ENCODE measurements around the gene FOXN1. TPM values are rescaled to one million over a fixed set of nuclear protein-coding genes. Genes with fewer than 3 reads are reported as not detected.

The FOXN1 gene
- total RNA-seq, 4 donors from 2014 or later, result 0.14 to 0.32 TPM; not detected in 2

DNA sequence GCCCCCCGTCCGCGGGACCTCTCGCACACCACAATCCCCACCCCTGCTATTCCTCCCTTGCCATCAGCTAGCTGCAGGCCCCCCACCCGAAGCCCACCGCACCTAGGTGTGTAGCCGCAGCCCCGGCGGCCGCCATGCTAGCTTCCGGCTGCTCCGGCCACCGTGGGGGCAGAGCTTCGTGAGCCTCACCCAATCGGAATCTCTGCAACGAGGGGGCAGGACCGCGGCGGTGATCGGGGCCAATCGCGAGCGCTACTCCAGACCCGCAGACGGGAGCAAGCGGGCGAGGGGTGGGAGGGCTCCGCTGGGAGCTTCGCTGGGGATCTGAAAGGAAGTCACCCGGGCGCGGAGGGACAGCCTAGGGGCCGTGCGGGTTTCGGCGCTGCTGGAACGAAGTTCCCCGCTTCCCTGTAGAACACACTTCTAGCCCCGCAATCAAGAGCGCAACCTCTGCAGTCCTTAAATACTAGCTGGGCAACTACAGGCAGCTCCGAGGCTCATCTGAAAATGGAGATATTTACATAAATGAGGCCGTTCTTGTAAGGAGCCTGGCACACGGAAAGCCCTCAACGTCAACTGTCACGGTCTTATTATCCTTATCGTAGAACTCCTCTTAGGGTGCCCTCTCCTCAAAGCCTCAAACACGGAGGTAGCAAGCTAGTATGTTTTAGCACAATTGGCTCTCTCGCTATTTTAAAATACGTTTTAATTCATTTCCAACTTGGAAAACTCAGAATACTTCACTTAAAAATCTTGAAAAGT, 65.4 kb downstream of the FOXN1 start, which contains the start of gene PIGS:
Gene PIGS (minus strand): TSS at position 164 of the 762 bp plus-strand sequence. CDS start 28 bp downstream, at position 136.
- Histone ChIP-seq H3K36me3 (no peaks in the 10 kb centered on the region), H3K27ac (peak within 1 kb of the TSS; percentile 78 to 87 (median 82)), H3K4me3 (peak within 1 kb of the TSS; percentile 47 to 83 (median 71)), H3K4me1 (peaks cover 12 to 38% (median 21%) of the 10 kb centered on the region in 4 donors), H3K9me3 (no peaks in the 10 kb centered on the region), H3K27me3 (no peaks in the 10 kb centered on the region)
- TF ChIP-seq EP300 (IDR thresholded peaks at IDR 0.05; ENCODE audit: low read depth), result no peak
- TF ChIP-seq, protein P1, sequence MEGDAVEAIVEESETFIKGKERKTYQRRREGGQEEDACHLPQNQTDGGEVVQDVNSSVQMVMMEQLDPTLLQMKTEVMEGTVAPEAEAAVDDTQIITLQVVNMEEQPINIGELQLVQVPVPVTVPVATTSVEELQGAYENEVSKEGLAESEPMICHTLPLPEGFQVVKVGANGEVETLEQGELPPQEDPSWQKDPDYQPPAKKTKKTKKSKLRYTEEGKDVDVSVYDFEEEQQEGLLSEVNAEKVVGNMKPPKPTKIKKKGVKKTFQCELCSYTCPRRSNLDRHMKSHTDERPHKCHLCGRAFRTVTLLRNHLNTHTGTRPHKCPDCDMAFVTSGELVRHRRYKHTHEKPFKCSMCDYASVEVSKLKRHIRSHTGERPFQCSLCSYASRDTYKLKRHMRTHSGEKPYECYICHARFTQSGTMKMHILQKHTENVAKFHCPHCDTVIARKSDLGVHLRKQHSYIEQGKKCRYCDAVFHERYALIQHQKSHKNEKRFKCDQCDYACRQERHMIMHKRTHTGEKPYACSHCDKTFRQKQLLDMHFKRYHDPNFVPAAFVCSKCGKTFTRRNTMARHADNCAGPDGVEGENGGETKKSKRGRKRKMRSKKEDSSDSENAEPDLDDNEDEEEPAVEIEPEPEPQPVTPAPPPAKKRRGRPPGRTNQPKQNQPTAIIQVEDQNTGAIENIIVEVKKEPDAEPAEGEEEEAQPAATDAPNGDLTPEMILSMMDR (IDR thresholded peaks at IDR 0.05), result no peak
- TF ChIP-seq POLR2AphosphoS5 (IDR thresholded peaks at IDR 0.05), result peak; percentile 85 to 91 (median 91)
- peak; percentile 88 for TF ChIP-seq POLR2A (IDR thresholded peaks at IDR 0.05)
- DNase-seq, result peak; percentile 97
- intact Hi-C loops (cut with DNase I; ENCODE audit: low total_unique reads) (no loop called here), in situ Hi-C loops (cut with MboI; ENCODE audit: low pct_ligation_motif_present in 1 of 4, low pct_unique_long_range_greater_than_20kb in 1 of 4, low sequenced_read_pairs in 3 of 4) (no loop called here)
- WGBS, 2 donors (ENCODE audit: low coverage in 1 of 2), result 1% methylated on average over 23 to 37 of the region's 49 CpGs

DNA sequence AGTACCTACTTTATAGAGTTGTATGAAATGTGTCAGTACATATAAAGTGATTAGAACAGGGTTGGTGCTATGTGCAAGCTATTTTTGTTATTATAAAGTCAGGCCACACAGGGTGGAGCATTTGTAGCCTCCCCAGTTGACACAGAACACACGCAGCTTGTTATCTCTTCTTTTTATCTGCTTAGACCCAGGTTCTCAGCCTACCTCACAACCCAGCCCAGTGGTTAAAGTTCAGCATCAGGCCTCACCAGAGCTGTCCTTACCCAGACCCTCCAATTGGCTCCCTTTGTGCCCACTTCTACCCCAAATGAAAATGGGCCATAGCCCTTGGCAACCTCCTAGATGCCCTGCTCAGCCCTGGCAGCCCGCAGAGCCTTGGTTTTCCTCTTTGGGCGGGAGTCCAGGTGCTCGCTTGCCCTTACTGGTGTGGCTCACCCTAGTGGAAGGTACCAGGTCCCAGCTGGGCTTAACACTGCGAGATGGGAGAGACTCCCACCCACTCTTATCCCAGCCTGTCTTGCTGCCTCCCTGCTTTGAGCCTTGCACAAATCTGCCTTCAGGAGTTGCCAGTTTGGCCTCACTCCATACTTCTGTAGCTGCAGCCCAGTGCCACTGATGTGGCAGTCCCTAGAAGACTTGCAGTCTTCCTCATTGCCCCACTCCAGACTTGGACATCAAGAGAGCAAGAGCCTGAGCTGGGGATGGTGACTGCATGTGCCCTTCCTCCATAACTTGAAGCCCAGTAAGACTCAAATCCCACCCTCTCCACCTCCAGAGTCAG, 66.3 kb downstream of the FOXN1 start:
- in situ Hi-C loops (cut with MboI; ENCODE audit: low pct_ligation_motif_present in 1 of 4, low pct_unique_long_range_greater_than_20kb in 1 of 4, low sequenced_read_pairs in 3 of 4), result no loop called here
- Histone ChIP-seq H3K9me3 (no peaks in the 10 kb centered on the region), H3K4me3 (peak overlapping the region in 1 of 4 donors; percentile 75), H3K4me1 (peaks cover 12 to 40% (median 25%) of the 10 kb centered on the region in 4 donors), H3K36me3 (no peaks in the 10 kb centered on the region), H3K27ac (peak overlapping the region; percentile 78 to 87 (median 82)), H3K27me3 (no peaks in the 10 kb centered on the region)
- DNase-seq, result no peak
- intact Hi-C loops (cut with DNase I; ENCODE audit: low total_unique reads), result no loop called here
- 68% methylated on average over 5 of the region's 5 CpGs; no CpG with 5 or more reads in 1 of the 2 donors for WGBS, 2 donors (ENCODE audit: low coverage in 1 of 2)
- no peak for TF ChIP-seq POLR2AphosphoS5 (IDR thresholded peaks at IDR 0.05)
- no peak for TF ChIP-seq POLR2A (IDR thresholded peaks at IDR 0.05)
- TF ChIP-seq EP300 (IDR thresholded peaks at IDR 0.05; ENCODE audit: low read depth), result no peak
- TF ChIP-seq, protein P1 (IDR thresholded peaks at IDR 0.05), result no peak

DNA sequence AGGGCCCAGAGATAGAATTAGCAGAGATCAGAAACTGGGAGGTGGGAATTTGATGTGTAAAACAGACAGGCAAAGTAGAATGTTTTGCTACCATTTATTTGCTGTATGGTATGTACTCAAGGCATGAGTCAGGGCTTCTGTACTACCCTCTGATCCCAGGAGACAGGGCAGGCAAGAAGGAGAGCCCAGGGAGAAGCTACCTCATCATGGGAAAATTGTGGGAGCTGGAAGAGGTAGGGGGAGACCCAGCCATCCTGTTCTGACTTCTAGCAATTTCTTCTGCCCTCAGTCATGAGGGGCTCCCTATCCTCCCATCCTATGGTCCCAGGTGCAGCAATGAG, 66.9 kb downstream of the FOXN1 start:
- in situ Hi-C loops (cut with MboI; ENCODE audit: low pct_ligation_motif_present in 1 of 4, low pct_unique_long_range_greater_than_20kb in 1 of 4, low sequenced_read_pairs in 3 of 4), result no loop called here
- Histone ChIP-seq H3K27me3 (no peaks in the 10 kb centered on the region), H3K4me3 (no peak overlapping the region), H3K27ac (no peak overlapping the region), H3K9me3 (no peaks in the 10 kb centered on the region), H3K36me3 (no peaks in the 10 kb centered on the region), H3K4me1 (peaks cover 12 to 37% (median 25%) of the 10 kb centered on the region in 4 donors)
- DNase-seq, result no peak
- TF ChIP-seq EP300 (IDR thresholded peaks at IDR 0.05; ENCODE audit: low read depth) (no peak), POLR2A (IDR thresholded peaks at IDR 0.05) (no peak), POLR2AphosphoS5 (IDR thresholded peaks at IDR 0.05) (no peak)
- intact Hi-C loops (cut with DNase I; ENCODE audit: low total_unique reads), result no loop called here

DNA sequence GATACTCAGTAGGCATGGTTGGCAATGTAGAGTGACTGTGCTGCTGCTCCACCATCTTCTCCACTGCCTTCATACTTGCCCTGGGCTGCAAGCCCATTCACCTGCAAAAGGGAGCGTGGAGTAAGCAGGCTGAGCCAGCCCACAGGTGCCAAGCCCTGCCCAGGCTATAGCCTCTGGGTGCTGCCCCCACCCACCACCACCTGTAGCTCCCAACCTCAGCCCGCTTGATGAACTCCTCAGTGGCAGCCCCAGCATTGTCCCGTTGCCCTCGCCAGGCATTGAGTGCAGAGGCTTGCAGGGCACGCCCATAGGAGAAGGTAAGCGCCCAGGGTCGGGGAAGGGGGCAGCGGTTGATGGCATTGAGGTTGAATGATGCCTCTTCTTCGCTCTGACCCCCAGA, 67.4 kb downstream of the FOXN1 start:
- no peaks in the 10 kb centered on the region for H3K36me3 ChIP-seq
- H3K27me3 ChIP-seq, result no peaks in the 10 kb centered on the region
- no peak overlapping the region for H3K27ac ChIP-seq
- no peak overlapping the region for H3K4me3 ChIP-seq
- TF ChIP-seq, protein P1 (IDR thresholded peaks at IDR 0.05), result no peak
- no peak for TF ChIP-seq POLR2A (IDR thresholded peaks at IDR 0.05)
- TF ChIP-seq POLR2AphosphoS5 (IDR thresholded peaks at IDR 0.05), result no peak
- TF ChIP-seq EP300 (IDR thresholded peaks at IDR 0.05; ENCODE audit: low read depth), result no peak
- H3K9me3 ChIP-seq, result no peaks in the 10 kb centered on the region
- intact Hi-C loops (cut with DNase I; ENCODE audit: low total_unique reads), result no loop called here
- peaks cover 12 to 37% (median 25%) of the 10 kb centered on the region in 4 donors for H3K4me1 ChIP-seq
- in situ Hi-C loops (cut with MboI; ENCODE audit: low pct_ligation_motif_present in 1 of 4, low pct_unique_long_range_greater_than_20kb in 1 of 4, low sequenced_read_pairs in 3 of 4), result no loop called here
- 93% methylated on average over 9 of the region's 9 CpGs; no CpG with 5 or more reads in 1 of the 2 donors for WGBS, 2 donors (ENCODE audit: low coverage in 1 of 2)
- DNase-seq, result no peak

All from transverse colon (tissue), 4 donors.